ENCODE measurements around the gene CDX4. TPM values are rescaled to one million over a fixed set of nuclear protein-coding genes. Genes with fewer than 3 reads are reported as not detected.

Gene CDX4
- total RNA-seq, 1 experiment from 2014 or later: not detected

DNA sequence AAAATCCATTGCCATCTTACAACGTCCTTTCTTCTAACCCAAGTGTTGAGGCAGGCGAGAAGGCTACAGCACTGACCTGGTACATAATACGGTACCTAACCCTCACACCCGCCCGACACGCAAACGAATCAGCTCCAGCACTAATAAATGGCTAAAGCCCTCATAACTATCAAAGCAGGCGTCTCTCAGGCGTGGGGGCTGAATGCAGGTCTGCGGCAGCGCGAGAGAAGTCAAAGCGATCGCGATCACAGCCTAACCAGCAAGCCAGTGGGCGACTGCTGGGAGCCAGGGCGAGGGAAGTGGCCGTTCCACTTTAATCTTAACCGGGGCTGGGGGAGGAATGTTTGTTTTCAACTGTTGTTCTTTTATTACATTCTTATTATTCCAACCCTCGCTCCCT is 1.5 kb downstream of the CDX4 start:
- intact Hi-C loops (cut with micrococcal nuclease; ENCODE audit: unreplicated experiment) (no loop called here), in situ Hi-C loops (cut with HindIII; ENCODE audit: low pct_unique_long_range_greater_than_20kb, low sequenced_read_pairs) (no loop called here)
- H3K27me3 ChIP-seq (ENCODE audit: control insufficient read depth, insufficient read depth, low read length): no peaks in the 10 kb centered on the region; the same call in 1 of the 2 replicates
- no peaks in the 10 kb centered on the region for H3K9me3 ChIP-seq (ENCODE audit: control insufficient read depth, insufficient read depth, low read depth, low read length)
- no TSS peak for BruUV-seq (replicated peaks)
- no peak for TF ChIP-seq POLR2AphosphoS5 (IDR thresholded peaks at IDR 0.05; ENCODE audit: low read depth, low read length)
- TF ChIP-seq, protein P1, sequence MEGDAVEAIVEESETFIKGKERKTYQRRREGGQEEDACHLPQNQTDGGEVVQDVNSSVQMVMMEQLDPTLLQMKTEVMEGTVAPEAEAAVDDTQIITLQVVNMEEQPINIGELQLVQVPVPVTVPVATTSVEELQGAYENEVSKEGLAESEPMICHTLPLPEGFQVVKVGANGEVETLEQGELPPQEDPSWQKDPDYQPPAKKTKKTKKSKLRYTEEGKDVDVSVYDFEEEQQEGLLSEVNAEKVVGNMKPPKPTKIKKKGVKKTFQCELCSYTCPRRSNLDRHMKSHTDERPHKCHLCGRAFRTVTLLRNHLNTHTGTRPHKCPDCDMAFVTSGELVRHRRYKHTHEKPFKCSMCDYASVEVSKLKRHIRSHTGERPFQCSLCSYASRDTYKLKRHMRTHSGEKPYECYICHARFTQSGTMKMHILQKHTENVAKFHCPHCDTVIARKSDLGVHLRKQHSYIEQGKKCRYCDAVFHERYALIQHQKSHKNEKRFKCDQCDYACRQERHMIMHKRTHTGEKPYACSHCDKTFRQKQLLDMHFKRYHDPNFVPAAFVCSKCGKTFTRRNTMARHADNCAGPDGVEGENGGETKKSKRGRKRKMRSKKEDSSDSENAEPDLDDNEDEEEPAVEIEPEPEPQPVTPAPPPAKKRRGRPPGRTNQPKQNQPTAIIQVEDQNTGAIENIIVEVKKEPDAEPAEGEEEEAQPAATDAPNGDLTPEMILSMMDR (IDR thresholded peaks at IDR 0.05): no peak
- TF ChIP-seq TCF7L2 (IDR thresholded peaks at IDR 0.05; ENCODE audit: low read depth, low read length): no peak
- TF ChIP-seq SIN3A (IDR thresholded peaks at IDR 0.05; ENCODE audit: borderline replicate concordance, insufficient read depth, low read depth, low read length): no peak
- no peak for TF ChIP-seq REST (IDR thresholded peaks at IDR 0.05; ENCODE audit: insufficient read depth in 1 of 2, low read depth in 2 of 2, low read length in 1 of 2)
- POLR2A ChIA-PET: no interaction called here
- no peak overlapping the region for H3K27ac ChIP-seq (ENCODE audit: low read length)
- DNase-seq (ENCODE audit: low read depth, low spot score) (no peak), ATAC-seq (no peak)
- H3K4me1 ChIP-seq (ENCODE audit: control insufficient read depth, insufficient read depth, low read length): no peaks in the 10 kb centered on the region
- peak overlapping the region in 1 of 2 experiments; percentile 6; a peak in 2 of 4 replicates for H3K4me3 ChIP-seq (ENCODE audit: low read depth in 2 of 2, low read length in 2 of 2)
- CTCF ChIA-PET: interaction anchor here (0.5 kb wide), 1 partner anchor 1578 kb away, joined by 3 read pairs; no protein-coding TSS in a partner anchor
- H3K36me3 ChIP-seq (ENCODE audit: control insufficient read depth, insufficient read depth, low read length): no peaks in the 10 kb centered on the region

DNA sequence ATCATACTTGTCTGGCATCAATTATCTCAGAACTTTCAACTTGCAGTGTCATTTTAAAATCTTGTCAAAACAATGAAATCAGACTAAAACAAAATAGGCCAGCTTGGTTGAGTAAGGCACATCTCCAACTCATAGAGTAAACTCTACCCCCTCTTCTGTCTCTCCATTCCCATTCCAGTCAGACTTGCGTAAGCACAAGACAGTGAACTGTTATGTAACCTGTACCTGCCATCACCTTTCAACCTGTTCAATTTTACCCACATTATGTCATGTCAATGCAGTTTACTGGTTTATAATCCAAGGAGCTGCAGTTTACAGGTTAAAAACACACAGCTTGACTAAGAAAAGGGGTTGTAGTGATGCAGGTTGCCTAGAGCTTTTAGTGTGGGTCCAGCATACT is 8.3 kb downstream of the CDX4 start:
- H3K9me3 ChIP-seq (ENCODE audit: control insufficient read depth, insufficient read depth, low read depth, low read length): no peaks in the 10 kb centered on the region
- intact Hi-C loops (cut with micrococcal nuclease; ENCODE audit: unreplicated experiment) (no loop called here), in situ Hi-C loops (cut with HindIII; ENCODE audit: low pct_unique_long_range_greater_than_20kb, low sequenced_read_pairs) (no loop called here)
- H3K27me3 ChIP-seq (ENCODE audit: control insufficient read depth, insufficient read depth, low read length): no peaks in the 10 kb centered on the region; the same call in 1 of the 2 replicates
- ATAC-seq: no peak
- no peaks in the 10 kb centered on the region for H3K36me3 ChIP-seq (ENCODE audit: control insufficient read depth, insufficient read depth, low read length)
- TF ChIP-seq, protein P1 (IDR thresholded peaks at IDR 0.05): no peak
- ChIA-PET POLR2A (no interaction called here), CTCF (no interaction called here)
- no peak overlapping the region for H3K27ac ChIP-seq (ENCODE audit: low read length)
- no peak for DNase-seq (ENCODE audit: low read depth, low spot score)
- no TSS peak for BruUV-seq (replicated peaks)
- no peaks in the 10 kb centered on the region for H3K4me1 ChIP-seq (ENCODE audit: control insufficient read depth, insufficient read depth, low read length)
- no peak overlapping the region for H3K4me3 ChIP-seq (ENCODE audit: low read depth in 2 of 2, low read length in 2 of 2)
